GM12864 (cell line): ENCODE results near the gene ZCWPW2.
A peak's percentile ranks its signal among the peaks of the same experiment; 100 is the strongest.

Experiments used
- DNase-seq: peaks from one replicate; pipeline ENCODE4 v3.0.0-alpha.2; 2011; ENCODE audit warnings: low read depth
- H3K4me3 ChIP-seq: 2 replicates; pipeline ENCODE4 v1.5.1; 2011; ENCODE audit warnings: mild to moderate bottlenecking, low read depth, low read length, control low read depth
- TF ChIP-seq, protein P1 (sequence below): IDR thresholded peaks from 2 replicates; pipeline ENCODE4 v1.5.1; 2011; ENCODE audit warnings: low read depth, mild to moderate bottlenecking, moderate library complexity, low read length, control low read depth, inconsistent platforms; ENCODE audit errors: missing control alignments

The ZCWPW2 gene

GRCh38 chr3:28316226-28316625 is 32.3 kb upstream of the ZCWPW2 start:
- no peak for DNase-seq
- TF ChIP-seq, protein P1, sequence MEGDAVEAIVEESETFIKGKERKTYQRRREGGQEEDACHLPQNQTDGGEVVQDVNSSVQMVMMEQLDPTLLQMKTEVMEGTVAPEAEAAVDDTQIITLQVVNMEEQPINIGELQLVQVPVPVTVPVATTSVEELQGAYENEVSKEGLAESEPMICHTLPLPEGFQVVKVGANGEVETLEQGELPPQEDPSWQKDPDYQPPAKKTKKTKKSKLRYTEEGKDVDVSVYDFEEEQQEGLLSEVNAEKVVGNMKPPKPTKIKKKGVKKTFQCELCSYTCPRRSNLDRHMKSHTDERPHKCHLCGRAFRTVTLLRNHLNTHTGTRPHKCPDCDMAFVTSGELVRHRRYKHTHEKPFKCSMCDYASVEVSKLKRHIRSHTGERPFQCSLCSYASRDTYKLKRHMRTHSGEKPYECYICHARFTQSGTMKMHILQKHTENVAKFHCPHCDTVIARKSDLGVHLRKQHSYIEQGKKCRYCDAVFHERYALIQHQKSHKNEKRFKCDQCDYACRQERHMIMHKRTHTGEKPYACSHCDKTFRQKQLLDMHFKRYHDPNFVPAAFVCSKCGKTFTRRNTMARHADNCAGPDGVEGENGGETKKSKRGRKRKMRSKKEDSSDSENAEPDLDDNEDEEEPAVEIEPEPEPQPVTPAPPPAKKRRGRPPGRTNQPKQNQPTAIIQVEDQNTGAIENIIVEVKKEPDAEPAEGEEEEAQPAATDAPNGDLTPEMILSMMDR = no peak
- no peak overlapping the region for H3K4me3 ChIP-seq

DNA sequence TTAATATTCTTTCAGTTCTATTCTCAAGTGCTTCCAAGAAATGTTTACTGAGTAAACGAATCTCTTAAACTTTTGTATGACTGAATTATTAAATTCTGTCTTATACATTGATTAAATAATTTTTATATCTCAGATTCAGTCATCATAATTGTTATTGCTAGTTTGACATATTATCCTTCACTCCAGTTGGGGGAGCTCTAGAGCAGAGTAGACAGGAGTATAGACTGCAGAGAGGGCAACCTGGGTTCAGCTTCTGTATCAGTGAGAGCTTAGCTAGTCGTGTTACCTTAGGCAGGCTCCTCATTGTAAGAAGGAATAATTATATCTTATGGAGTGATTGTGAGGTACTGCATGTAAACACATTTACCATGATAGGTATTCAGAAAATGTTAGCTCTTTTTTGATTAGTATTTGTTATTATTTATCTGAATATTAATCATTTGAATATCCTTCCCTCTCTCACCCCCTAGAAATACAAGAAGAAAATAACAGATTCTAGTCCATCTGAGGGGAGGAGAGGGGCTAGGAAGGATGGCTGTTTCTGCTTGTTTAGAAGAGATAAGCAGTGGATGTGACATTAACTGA is 31.0 kb upstream of the ZCWPW2 start:
- DNase-seq = peak; percentile 8
- TF ChIP-seq, protein P1 = peak; percentile 57
- no peak overlapping the region for H3K4me3 ChIP-seq

GRCh38 chr3:28320981-28321380 is 27.5 kb upstream of the ZCWPW2 start:
- DNase-seq = no peak
- TF ChIP-seq, protein P1 = no peak
- H3K4me3 ChIP-seq = no peak overlapping the region

DNA sequence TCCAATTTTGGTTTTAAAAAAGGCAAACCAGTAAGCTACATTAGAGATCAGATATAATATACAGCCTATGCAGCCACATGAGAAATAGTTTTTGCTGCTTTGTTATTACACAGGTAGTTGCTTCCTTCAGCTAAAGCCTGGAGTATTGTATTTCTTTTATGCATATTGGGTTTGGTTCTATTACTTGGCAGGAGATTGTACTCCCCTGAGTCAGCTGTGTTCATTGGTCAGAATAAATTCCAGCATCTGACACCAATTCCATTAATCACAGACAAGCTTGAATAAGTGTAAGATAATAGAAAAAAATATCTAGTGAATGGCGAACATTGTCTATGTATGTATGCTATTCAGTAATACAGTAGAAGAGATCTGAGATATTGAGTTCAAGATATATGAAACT is 26.1 kb upstream of the ZCWPW2 start:
- TF ChIP-seq, protein P1 = no peak
- DNase-seq = no peak
- H3K4me3 ChIP-seq = no peak overlapping the region

DNA sequence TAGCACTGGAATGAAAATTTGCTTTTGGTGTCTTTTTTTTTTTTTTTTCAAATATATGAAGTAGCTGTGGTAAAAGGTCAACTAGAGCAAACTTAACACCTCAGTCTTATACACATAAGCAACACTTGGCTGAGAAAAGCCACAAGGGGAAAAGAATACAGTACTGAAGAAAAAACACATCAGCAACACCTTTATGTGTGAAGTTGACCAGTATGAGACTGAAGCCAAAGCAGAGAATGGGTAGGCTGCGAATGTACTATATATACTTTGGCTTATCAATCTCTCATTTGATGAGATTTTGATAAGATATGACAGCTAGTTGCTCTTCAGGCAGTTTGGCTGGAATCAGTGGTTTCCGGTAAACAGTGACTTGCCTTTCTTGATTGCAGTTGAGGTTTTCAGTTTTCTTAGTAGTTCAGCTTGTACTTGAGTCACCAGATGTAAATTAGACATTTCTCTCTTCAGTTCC is 22.0 kb upstream of the ZCWPW2 start:
- TF ChIP-seq, protein P1 = no peak
- H3K4me3 ChIP-seq = no peak overlapping the region
- DNase-seq = no peak

DNA sequence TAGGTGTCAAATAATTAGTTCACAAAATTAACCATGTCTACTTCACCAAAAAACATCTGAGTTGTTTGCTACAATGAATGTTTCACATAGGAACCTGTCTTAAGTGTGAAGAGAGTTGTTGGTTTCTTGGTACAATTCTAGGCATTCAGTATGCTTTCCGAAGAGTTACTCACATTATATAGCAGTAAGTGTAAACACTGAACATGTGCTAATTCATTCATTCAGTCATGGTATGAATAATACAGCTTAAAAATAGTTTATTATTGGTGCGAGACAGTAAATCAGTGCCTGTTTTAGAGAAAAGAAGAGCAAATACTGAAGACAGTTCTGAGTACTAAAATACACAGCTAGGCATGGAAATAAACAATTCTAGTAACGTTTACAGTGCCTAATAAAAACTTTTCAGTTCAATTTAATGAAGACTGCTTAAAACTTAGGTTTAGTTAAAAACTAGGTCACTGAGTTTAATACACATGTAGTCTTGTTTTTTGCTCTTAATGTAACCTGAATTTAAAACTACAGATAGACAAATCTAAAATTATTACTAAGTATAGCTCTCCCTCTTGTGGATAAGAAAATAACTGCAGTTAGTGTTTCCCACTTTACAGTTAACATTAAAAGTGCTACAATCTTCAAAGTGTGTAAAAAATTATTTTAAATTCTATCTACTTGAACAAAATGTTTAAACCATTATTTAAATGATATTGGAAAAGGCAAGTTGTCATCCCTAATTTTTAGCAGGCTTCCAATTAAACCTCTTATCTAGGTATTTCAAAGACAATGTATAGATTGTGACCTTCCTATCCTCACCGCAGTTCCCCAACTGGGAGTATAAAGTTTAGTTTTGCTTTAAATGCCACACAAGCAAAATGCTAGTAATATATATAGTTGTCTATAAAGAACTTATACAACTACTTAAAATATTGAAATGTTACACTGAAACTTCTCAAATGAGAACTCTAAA is 20.1 kb upstream of the ZCWPW2 start:
- no peak overlapping the region for H3K4me3 ChIP-seq
- no peak for DNase-seq
- TF ChIP-seq, protein P1 = peak; percentile 34
